Glomerular visceral epithelial cell (primary cell): ENCODE results near the gene CDK12.

Experiments
- DNase-seq: peaks from one replicate; pipeline ENCODE4 v3.0.0-alpha.2; 2016; ENCODE audit errors: extremely low spot score

Gene CDK12

DNA sequence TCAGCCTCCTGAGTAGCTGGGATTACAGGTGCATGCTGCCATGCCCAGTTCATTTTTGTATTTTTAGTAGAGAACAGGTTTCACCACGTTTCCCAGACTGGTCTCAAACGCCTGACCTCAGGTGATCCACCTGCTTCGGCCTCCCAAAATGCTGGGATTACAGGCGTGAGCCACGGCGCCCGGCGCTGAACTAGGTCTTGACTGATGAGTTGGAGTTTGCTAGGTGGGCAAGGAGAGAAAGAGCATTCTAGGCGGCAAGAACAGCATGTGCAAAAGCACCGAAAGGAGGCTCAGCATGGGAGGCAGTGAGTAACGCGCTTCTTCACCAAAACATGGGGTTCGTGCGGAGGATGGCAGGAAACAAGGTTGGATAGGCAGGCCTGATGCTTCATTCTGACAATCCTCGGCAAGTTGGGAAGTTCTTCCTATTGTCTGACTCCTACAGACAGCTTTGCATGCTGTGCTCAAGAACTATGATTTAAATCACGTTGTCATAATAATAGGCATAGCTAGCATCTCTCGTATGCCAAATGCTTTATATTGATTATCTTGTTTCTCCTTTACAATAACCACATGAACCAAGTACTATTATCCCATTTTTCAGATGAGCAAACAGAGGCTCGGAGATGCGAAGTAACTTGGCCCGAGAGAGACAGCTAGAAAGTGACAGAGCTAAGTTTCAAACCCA, 119.9 kb downstream of the CDK12 start:
- DNase-seq = no peak

GRCh38 chr17:39581759-39582085, 120.4 kb downstream of the CDK12 start:
- DNase-seq = no peak

DNA sequence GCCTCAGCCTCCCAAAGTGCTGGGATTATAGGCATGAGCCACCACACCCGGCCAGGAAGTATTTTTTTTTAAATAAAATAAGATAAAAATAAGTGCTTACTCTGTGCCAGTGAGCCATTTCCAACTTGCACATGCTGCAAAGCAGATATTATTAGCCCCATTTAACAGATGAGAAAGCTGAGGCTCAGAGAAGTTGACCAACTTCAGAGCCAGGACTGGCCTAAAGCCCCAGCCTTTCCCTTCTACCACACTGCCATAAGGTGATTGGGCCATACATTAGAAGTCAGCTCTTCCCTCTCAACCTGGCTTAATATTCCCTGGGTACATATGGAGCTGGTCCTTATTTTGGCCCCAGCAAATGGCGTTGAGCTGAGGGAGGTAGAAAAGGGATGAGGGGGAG, 121.4 kb downstream of the CDK12 start:
- no peak for DNase-seq
